Measurements from ENCODE around the gene SLC9A3. TPM values are rescaled to one million over a fixed set of nuclear protein-coding genes. Genes with fewer than 3 reads are reported as not detected.
A peak's percentile ranks its signal among the peaks of the same experiment; 100 is the strongest.

SLC9A3 gene
- total RNA-seq, 2 experiments from 2014 or later = 2.3 to 2.5 TPM

DNA sequence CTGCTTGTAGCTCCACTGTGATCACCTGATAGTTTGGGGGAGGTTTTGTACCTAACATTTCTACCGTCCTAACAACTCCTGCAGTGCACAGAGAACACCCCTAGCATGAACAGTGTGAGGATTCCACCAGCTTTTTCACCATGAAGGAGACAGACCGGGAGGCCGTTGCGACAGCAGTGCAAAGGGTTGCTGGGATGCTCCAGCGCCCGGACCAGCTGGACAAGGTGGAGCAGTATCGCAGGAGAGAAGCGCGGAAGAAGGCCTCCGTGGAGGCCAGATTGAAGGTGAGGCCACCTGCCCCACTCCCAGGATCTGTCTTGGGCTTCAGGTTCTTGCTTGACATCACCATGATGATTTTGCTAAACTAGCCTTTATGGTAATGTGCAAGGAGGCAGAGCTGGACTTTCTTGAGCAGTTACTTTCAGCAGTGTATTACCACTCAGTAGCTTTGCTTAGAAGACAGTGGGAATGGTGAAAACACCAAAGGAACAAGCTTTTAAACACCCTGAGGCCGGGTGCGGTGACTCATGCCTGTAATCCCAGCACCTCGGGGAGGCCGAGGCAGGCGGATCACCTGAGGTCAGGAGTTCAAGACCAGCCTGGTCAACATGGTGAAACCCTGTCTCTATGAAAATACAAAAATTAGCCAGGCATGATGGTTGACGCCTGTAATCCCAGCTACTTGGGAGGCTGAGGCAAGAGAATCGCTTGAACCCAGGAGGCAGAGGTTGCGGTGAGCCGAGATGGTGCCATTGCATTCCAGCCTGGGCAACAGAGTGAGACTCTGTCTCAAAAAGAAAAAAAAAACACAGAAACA, 78.0 kb downstream of the SLC9A3 start:
- intact Hi-C loops (cut with DNase I, micrococcal nuclease) = loop anchor here (5.0 to 10.0 kb wide), 3 partner anchors 166 to 231 kb away; partner anchors contain the start of genes CEP72 (in 2 of the 2), CCDC127 (in 1 of the 2) and SDHA (in 1 of the 2)
- peaks cover 31% of the 10 kb centered on the region for H3K4me1 ChIP-seq (ENCODE audit: insufficient read depth, low read length)
- Mint-ChIP-seq H3K4me1 (ENCODE audit: low read depth) (peaks cover 51% of the 10 kb centered on the region), H3K9me3 (no peaks in the 10 kb centered on the region), H3K4me3 (peak overlapping the region; percentile 83), H3K27me3 (no peaks in the 10 kb centered on the region), H3K36me3 (ENCODE audit: low read depth) (peaks cover 71% of the 10 kb centered on the region), H3K27ac (peak overlapping the region; percentile 71)
- peaks cover 47% of the 10 kb centered on the region for H3K36me3 ChIP-seq (ENCODE audit: insufficient read depth, low read length)
- DNase-seq (peak in 2 of 14 experiments; percentile 1 to 14), ATAC-seq (ENCODE audit: poor library complexity) (no peak)
- no peak overlapping the region for H3K4me3 ChIP-seq (ENCODE audit: low read length)
- TF ChIP-seq, protein P1, sequence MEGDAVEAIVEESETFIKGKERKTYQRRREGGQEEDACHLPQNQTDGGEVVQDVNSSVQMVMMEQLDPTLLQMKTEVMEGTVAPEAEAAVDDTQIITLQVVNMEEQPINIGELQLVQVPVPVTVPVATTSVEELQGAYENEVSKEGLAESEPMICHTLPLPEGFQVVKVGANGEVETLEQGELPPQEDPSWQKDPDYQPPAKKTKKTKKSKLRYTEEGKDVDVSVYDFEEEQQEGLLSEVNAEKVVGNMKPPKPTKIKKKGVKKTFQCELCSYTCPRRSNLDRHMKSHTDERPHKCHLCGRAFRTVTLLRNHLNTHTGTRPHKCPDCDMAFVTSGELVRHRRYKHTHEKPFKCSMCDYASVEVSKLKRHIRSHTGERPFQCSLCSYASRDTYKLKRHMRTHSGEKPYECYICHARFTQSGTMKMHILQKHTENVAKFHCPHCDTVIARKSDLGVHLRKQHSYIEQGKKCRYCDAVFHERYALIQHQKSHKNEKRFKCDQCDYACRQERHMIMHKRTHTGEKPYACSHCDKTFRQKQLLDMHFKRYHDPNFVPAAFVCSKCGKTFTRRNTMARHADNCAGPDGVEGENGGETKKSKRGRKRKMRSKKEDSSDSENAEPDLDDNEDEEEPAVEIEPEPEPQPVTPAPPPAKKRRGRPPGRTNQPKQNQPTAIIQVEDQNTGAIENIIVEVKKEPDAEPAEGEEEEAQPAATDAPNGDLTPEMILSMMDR (IDR thresholded peaks at IDR 0.05) = no peak
- H3K27ac ChIP-seq (ENCODE audit: low read depth in 1 of 2, low read length in 2 of 2) = no peak overlapping the region
- H3K9me3 ChIP-seq (ENCODE audit: control insufficient read depth in 1 of 2, insufficient read depth in 1 of 2, low read length in 2 of 2) = peaks cover 0 to 3% of the 10 kb centered on the region in 2 experiments
- POLR2A ChIA-PET = interaction anchor here (0.7 to 2.0 kb wide), 4 partner anchors 17 to 175 kb away, joined by 3 to 17 read pairs (median 4); partner anchors contain the start of gene PDCD6
- H3K27me3 ChIP-seq (ENCODE audit: control insufficient read depth in 1 of 2, insufficient read depth in 2 of 2, low read length in 2 of 2) = no peaks in the 10 kb centered on the region
- CTCF ChIA-PET = interaction anchor here (0.9 to 1.5 kb wide), 7 partner anchors 11 to 201 kb away, joined by 3 to 8 read pairs (median 4); no protein-coding TSS in a partner anchor

DNA sequence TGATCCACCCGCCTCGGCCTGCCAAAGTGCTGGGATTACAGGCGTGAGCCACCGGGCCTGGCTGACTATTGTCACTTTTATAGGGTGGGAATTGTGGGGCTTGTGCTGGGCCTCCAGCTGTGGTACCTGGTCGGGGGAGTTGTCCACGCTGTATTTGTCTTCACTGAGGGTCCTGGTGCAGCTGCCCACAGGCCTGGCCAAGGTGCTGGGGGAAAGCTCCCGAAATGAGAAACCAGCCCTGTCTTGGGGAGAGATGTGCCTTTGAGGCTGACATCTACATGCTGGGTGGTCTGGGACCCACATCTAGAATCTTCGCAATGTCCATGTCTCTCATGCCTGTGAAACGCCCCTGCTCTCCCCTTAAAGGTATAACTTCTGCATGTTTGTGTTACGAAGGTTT, 78.7 kb downstream of the SLC9A3 start:
- Histone ChIP-seq H3K27ac (ENCODE audit: low read depth in 1 of 2, low read length in 2 of 2) (no peak overlapping the region), H3K4me1 (ENCODE audit: insufficient read depth, low read length) (peaks cover 31% of the 10 kb centered on the region), H3K36me3 (ENCODE audit: insufficient read depth, low read length) (peaks cover 40% of the 10 kb centered on the region), H3K9me3 (ENCODE audit: control insufficient read depth in 1 of 2, insufficient read depth in 1 of 2, low read length in 2 of 2) (no peaks in the 10 kb centered on the region), H3K27me3 (ENCODE audit: control insufficient read depth in 1 of 2, insufficient read depth in 2 of 2, low read length in 2 of 2) (no peaks in the 10 kb centered on the region), H3K4me3 (ENCODE audit: low read length) (no peak overlapping the region)
- intact Hi-C loops (cut with DNase I, micrococcal nuclease) = loop anchor here (5.0 to 10.0 kb wide), 3 partner anchors 167 to 231 kb away; partner anchors contain the start of genes CEP72 (in 2 of the 2), CCDC127 (in 1 of the 2) and SDHA (in 1 of the 2)
- H3K4me3 Mint-ChIP-seq = peak overlapping the region; percentile 51
- ATAC-seq (ENCODE audit: poor library complexity) = no peak
- TF ChIP-seq, protein P1 (IDR thresholded peaks at IDR 0.05) = no peak
- H3K9me3 Mint-ChIP-seq = no peaks in the 10 kb centered on the region
- DNase-seq = peak in 2 of 14 experiments; percentile 2 to 12
- H3K36me3 Mint-ChIP-seq (ENCODE audit: low read depth) = peaks cover 64% of the 10 kb centered on the region
- peaks cover 51% of the 10 kb centered on the region for H3K4me1 Mint-ChIP-seq (ENCODE audit: low read depth)
- H3K27me3 Mint-ChIP-seq = no peaks in the 10 kb centered on the region
- ChIA-PET POLR2A (interaction anchor here (0.7 to 2.0 kb wide), 2 partner anchors 27 to 32 kb away, joined by 3 to 17 read pairs; no protein-coding TSS in a partner anchor), CTCF (interaction anchor here (1.4 kb wide), 1 partner anchor 11 kb away, joined by 3 read pairs; no protein-coding TSS in a partner anchor)
- H3K27ac Mint-ChIP-seq = peak overlapping the region; percentile 44

DNA sequence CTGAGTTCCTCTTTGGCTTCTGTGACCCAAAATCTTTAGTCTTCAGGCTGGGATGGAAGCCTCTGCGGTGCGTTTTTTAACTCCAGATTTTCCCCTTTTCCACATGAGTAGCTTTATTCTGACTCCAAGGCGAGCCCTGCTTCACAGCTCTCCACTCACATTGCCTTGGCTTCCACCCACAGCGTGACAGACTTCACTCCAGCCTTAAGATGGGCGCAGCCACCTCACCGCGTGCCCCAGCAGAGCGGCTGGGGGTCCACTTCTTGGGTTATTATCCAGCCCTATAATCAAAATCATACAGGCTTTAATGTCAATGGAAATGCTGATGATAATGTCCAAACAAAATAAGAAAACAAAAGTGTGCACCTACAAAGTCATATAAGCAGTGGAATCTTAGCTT, 80.0 kb downstream of the SLC9A3 start:
- H3K36me3 Mint-ChIP-seq (ENCODE audit: low read depth) = peaks cover 50% of the 10 kb centered on the region
- peak overlapping the region; percentile 98 for H3K4me3 ChIP-seq (ENCODE audit: low read length)
- H3K9me3 ChIP-seq (ENCODE audit: control insufficient read depth in 1 of 2, insufficient read depth in 1 of 2, low read length in 2 of 2) = no peaks in the 10 kb centered on the region
- intact Hi-C loops (cut with DNase I, micrococcal nuclease) = loop anchor here (1.0 to 10.0 kb wide), 5 partner anchors 28 to 448 kb away; partner anchors contain the start of genes BRD9 (in 1 of the 2), CCDC127 (in 1 of the 2), CEP72 (in 1 of the 2) and PDCD6 (in 1 of the 2)
- H3K27me3 ChIP-seq (ENCODE audit: control insufficient read depth in 1 of 2, insufficient read depth in 2 of 2, low read length in 2 of 2) = no peaks in the 10 kb centered on the region
- TF ChIP-seq, protein P1 (IDR thresholded peaks at IDR 0.05) = no peak
- H3K27ac ChIP-seq (ENCODE audit: low read depth in 1 of 2, low read length in 2 of 2) = peak overlapping the region; percentile 42 to 79
- H3K36me3 ChIP-seq (ENCODE audit: insufficient read depth, low read length) = peaks cover 29% of the 10 kb centered on the region
- H3K4me1 Mint-ChIP-seq (ENCODE audit: low read depth) = peaks cover 45% of the 10 kb centered on the region
- peak overlapping the region; percentile 96 for H3K4me3 Mint-ChIP-seq
- CTCF ChIA-PET = no interaction called here
- H3K27me3 Mint-ChIP-seq = no peaks in the 10 kb centered on the region
- H3K27ac Mint-ChIP-seq = peak overlapping the region; percentile 93
- DNase-seq (peak in 2 of 14 experiments; percentile 1 to 20), ATAC-seq (ENCODE audit: poor library complexity) (no peak)
- POLR2A ChIA-PET = no interaction called here
- H3K9me3 Mint-ChIP-seq = no peaks in the 10 kb centered on the region
- H3K4me1 ChIP-seq (ENCODE audit: insufficient read depth, low read length) = peaks cover 31% of the 10 kb centered on the region
